ENCODE results near the gene SOX8.

The SOX8 gene

GRCh38 chr16:1010251-1010650, 28.7 kb downstream of the SOX8 start:
- TF ChIP-seq, protein P1, sequence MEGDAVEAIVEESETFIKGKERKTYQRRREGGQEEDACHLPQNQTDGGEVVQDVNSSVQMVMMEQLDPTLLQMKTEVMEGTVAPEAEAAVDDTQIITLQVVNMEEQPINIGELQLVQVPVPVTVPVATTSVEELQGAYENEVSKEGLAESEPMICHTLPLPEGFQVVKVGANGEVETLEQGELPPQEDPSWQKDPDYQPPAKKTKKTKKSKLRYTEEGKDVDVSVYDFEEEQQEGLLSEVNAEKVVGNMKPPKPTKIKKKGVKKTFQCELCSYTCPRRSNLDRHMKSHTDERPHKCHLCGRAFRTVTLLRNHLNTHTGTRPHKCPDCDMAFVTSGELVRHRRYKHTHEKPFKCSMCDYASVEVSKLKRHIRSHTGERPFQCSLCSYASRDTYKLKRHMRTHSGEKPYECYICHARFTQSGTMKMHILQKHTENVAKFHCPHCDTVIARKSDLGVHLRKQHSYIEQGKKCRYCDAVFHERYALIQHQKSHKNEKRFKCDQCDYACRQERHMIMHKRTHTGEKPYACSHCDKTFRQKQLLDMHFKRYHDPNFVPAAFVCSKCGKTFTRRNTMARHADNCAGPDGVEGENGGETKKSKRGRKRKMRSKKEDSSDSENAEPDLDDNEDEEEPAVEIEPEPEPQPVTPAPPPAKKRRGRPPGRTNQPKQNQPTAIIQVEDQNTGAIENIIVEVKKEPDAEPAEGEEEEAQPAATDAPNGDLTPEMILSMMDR (IDR thresholded peaks at IDR 0.05; ENCODE audit: borderline replicate concordance, control extremely low read depth, extremely low read depth, insufficient read depth, missing control alignments), result no peak
- no peak for DNase-seq (ENCODE audit: low spot score)
- in situ Hi-C loops (cut with MboI; ENCODE audit: low sequenced_read_pairs, unreplicated experiment), result no loop called here

- DNase-seq (ENCODE audit: low spot score), result no peak
- TF ChIP-seq, protein P1 (IDR thresholded peaks at IDR 0.05; ENCODE audit: borderline replicate concordance, control extremely low read depth, extremely low read depth, insufficient read depth, missing control alignments), result no peak
- in situ Hi-C loops (cut with MboI; ENCODE audit: low sequenced_read_pairs, unreplicated experiment), result no loop called here
These were observed 29.2 kb downstream of the SOX8 start for GRCh38 chr16:1010815-1011214.

- in situ Hi-C loops (cut with MboI; ENCODE audit: low sequenced_read_pairs, unreplicated experiment), result no loop called here
- no peak for DNase-seq (ENCODE audit: low spot score)
- TF ChIP-seq, protein P1 (IDR thresholded peaks at IDR 0.05; ENCODE audit: borderline replicate concordance, control extremely low read depth, extremely low read depth, insufficient read depth, missing control alignments), result no peak
These were observed 29.9 kb downstream of the SOX8 start for GRCh38 chr16:1011316-1012082.

DNA sequence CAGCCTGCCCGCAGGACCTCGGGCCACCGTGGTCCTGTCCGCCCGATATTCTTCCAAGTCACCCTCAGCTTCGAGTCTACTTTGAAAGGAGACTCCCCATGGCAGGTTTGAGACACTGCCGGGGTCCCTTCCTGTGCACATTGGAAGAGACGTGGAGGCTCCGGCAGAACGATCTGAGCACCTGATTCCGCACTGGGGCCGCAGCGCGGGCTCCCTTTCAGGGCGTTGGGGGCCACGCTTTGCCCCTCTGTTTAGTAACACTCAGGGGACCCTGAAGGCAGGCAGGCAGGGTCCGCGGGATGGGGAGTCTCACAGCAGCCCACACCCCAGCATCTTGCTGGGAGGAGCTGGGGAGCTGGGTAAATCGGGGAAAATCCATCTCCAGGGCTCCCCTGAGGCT, 30.6 kb downstream of the SOX8 start:
- in situ Hi-C loops (cut with MboI; ENCODE audit: low sequenced_read_pairs, unreplicated experiment), result no loop called here
- no peak for DNase-seq (ENCODE audit: low spot score)
- TF ChIP-seq, protein P1 (IDR thresholded peaks at IDR 0.05; ENCODE audit: borderline replicate concordance, control extremely low read depth, extremely low read depth, insufficient read depth, missing control alignments), result no peak

GRCh38 chr16:1012722-1013592, 31.4 kb downstream of the SOX8 start:
- TF ChIP-seq, protein P1 (IDR thresholded peaks at IDR 0.05; ENCODE audit: borderline replicate concordance, control extremely low read depth, extremely low read depth, insufficient read depth, missing control alignments), result no peak
- in situ Hi-C loops (cut with MboI; ENCODE audit: low sequenced_read_pairs, unreplicated experiment), result no loop called here
- no peak for DNase-seq (ENCODE audit: low spot score)

GRCh38 chr16:1013593-1013900, 32.0 kb downstream of the SOX8 start:
- in situ Hi-C loops (cut with MboI; ENCODE audit: low sequenced_read_pairs, unreplicated experiment), result no loop called here
- DNase-seq (ENCODE audit: low spot score), result no peak
- TF ChIP-seq, protein P1 (IDR thresholded peaks at IDR 0.05; ENCODE audit: borderline replicate concordance, control extremely low read depth, extremely low read depth, insufficient read depth, missing control alignments), result no peak

All from GM13976 (cell line).